ENCODE data around the gene LSM14A.

LSM14A gene

DNA sequence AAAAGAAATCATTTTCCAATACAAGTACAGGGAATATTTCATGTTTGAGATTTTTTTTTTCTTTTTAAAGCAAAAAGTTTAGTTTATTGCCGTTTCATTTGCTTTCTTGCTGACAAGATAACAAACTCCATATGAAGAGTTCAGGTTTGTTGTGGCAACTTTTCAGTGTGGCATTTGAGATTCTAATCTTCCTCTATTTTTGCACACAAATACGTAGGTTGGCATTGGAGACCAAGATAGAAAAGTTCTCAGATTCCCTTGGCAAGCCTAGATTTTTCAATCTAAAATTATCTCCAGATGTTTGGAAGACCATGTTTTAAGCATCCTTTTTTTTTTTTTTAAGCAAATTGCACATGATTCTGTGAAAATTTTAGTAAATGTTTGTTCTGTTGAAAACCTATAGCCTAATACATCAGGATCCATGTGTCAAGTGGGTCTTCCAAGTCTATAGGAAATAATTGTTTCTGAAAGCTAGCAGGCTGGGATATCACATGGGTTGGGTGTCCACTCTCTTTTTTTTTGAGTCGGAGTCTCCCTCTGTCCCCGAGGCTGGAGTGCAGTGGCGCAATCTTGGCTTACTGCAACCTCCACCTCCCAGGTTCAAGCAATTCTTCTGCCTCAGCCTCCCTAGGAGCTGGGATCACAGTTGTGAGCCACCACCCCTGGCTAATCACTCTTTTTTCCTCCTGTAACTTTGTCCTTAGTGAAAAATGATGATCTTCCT, 84.7 kb downstream of the LSM14A start:
- no peak for DNase-seq (ENCODE audit: low spot score)

GRCh38 chr19:34257559-34257924, 85.2 kb downstream of the LSM14A start:
- DNase-seq (ENCODE audit: low spot score) = no peak

DNA sequence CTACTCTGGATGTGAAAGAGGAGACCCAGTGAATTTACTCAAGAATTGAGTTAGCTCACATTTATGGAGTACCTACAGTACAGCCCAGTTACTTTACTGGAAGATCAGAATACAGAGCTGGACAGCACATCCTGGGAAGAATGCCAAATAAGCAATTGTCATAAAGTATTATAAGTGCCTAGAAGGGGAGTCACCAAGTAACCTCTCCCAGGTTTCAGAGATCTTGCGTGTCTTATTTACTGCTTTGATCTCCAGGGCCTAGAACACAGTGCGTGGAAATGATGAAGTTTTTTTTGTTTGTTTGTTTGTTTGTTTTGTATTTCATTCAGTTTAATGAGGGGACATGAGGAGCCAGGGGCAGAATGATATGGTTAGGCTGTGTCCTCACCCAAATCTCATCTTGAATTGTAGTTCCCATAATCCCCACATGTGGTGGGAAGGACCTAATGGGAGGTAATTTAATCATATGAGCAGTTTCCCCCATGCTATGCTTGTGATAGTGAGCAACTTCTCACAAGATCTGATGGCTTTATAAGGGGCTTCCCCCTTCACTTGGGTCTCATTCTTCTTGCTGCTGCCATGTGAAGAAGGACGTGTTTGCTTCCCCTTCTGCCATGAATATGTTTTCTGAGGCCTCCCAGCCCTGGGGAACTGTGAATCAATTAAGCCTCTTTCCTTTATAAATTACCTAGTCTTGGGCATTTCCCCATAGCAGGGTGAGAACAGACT, 87.2 kb downstream of the LSM14A start:
- no peak for DNase-seq (ENCODE audit: low spot score)

DNA sequence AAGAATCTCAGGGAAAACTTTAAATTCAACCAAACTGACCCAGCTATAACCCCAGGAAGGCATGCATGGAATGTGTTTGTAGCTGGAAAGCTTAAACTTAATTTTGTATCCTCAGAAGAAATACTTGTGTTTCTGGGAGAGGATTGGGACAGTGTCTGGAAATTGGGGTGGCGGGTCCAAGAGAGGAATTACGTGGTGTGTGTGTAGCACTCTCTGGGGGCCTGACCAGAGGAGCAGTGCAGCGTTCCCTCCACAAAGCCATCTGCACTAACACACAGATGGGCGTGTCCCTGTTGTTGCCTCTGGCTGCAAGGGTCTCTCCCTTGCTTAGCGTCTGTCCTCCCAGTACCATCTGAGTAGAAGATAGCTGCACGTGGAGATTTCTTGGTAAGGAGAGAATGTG, 88.5 kb downstream of the LSM14A start:
- no peak for DNase-seq (ENCODE audit: low spot score)

DNA sequence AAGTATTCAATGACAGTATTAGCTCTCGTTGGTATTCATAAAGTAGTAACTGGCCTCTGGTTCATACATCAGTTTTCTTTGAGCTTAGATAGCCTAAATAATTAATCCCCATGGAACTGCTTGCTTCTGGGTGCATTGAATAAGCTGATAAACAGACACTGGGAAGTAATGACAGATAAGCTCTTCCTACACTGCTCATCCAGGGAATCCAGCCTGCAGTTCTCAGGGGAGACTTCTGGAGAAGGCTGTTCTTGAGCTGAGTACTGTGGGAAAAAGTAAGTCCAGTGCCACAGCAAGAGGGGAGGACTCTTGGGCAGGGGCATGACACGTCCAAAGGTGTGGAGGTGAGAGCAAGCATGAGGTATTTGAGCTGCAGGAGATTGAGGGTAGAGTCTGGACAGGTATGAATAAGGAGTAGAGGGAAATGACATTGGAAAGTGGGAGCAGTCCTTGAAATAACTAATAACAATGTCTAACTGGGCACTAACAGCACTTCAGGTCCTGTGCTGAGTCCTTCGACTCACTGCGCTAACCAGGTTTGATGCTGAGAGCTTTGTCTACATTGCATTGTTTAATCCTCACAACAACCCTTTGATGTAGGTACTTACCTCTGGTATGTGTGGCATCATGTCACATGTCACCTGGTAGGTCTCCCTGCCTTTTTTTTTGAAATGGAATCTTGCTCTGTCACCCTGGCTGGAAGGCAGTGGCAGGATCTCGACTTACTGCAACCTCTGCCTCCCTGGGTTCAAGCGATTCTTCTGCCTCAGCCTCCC, 89.2 kb downstream of the LSM14A start:
- no peak for DNase-seq (ENCODE audit: low spot score)

DNA sequence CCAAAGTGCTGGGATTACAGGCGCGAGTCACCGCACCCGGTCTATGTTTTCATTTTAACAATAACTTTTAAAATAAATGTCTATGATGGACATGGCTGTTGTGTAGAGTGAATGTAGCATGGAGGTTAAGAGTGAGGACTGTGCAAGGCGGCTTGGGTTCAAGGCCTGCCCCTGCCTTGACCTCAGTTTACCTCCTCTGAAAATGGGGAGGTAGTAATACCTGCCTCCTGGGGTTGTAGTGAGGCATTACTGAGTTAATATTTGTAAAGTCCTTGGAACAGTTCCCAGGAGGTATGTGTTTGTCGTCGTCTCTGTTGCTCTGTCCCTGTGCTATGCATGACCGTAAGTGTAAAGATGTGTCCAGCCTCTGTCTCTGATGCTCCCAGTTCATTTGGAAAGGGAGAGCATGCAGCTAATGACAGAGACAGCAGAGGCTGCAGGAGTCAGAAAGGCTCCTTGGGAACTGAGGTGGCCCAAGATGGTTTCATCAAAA, 91.5 kb downstream of the LSM14A start:
- DNase-seq (ENCODE audit: low spot score) = no peak

- DNase-seq (ENCODE audit: low spot score) = no peak
Observed at GRCh38 chr19:34265221-34265650, 92.9 kb downstream of the LSM14A start.

GRCh38 chr19:34269081-34269480, 96.8 kb downstream of the LSM14A start:
- no peak for DNase-seq (ENCODE audit: low spot score)

DNA sequence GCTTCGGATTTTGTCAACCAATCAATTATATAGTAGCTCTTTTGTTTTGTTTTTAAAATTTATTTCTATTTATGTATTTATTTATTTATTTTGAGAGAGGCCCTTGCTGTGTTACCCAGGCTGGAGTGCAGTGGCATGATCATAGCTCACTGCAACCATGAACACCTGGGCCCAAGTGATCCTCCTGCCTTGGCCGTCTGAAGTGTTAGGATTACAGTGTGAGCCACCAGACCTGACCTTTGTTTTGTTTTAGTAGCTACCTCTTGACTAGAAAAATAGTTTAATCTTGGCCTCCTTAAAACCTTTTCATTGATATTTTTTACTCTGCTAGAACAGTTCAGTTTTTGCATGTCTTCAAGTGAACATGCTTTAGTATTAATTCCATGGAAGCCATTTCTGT, 97.2 kb downstream of the LSM14A start:
- peak; percentile 22 for DNase-seq (ENCODE audit: low spot score)

DNA sequence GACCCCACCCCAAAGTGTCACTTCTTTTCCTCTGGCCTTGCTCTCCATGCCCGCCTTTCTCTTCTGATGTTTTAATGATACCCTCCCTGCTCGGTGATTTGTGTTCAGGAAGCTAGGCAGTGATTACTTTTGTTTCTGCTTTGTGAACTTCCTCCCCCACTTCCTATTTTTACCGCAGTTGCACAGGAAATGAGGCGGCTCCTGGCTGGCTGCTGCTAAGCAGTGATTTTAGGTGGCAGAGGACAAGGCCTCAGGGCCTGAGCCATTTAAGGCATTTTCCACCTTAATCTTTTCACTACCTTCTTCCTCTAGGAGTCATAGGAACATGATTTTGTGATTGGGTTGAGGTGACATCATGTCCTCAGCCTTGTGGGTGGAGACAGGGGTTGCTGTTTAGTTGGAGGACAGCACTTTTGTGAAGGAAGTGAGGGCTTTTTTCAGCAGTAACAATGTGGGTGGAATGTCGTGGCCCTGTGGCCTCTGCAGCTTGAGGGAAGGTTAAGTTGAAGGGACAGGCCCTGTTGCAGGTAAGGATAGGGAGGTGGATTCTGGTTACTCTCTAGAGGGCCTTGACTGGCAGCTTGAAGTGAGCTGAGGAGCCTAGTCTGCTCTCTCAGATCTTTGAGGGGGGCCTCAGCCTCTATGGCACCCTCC, 97.8 kb downstream of the LSM14A start:
- DNase-seq (ENCODE audit: low spot score) = peak; percentile 81

DNA sequence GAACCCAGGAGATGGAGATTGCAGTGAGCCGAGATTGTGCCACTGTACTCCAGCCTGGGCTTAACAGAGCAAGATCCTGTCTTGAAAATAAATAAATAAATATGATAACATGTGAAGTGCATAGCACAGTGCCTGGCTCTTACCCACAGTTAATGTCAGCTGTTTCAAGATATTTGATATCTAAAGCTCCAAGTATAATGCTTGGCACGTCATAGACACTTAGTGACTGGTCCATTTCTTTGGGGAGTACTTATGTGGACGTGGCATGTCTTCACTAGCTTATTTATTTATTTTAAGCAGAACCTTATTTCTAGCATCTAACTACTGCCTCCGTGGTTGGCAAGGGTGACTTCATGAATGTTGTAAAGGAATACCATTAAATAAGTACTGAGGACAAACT, 100.8 kb downstream of the LSM14A start:
- DNase-seq (ENCODE audit: low spot score) = no peak

DNA sequence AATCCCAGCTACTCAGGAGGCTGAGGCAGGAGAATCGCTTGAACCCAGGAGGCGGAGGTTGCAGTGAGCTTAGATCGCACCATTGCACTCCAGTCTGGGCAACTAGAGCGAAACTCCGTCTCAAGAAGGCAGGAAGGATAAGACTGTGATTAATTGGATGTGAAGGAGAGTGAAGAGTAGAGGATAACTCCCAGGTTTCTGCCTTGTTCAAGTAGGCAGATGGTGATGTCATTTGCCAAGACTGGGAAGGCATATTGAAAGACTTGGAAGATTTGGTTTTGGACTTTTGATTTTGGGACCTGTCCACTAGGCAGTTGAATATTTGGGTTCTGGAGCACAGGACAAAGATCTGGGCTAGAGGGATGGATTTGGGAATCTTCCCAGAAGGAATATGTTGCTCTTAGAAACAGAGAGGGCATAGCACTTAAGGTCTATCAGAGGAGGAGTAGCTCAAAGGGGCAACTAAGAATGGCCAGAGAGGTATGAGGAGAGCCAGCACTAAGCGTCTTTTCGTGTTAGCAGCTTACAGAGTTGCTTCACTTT, 102.1 kb downstream of the LSM14A start:
- DNase-seq (ENCODE audit: low spot score) = no peak

- no peak for DNase-seq (ENCODE audit: low spot score)
Observed at GRCh38 chr19:34274827-34275625, 102.7 kb downstream of the LSM14A start.

GRCh38 chr19:34275705-34276104, 103.4 kb downstream of the LSM14A start:
- DNase-seq (ENCODE audit: low spot score) = no peak

DNA sequence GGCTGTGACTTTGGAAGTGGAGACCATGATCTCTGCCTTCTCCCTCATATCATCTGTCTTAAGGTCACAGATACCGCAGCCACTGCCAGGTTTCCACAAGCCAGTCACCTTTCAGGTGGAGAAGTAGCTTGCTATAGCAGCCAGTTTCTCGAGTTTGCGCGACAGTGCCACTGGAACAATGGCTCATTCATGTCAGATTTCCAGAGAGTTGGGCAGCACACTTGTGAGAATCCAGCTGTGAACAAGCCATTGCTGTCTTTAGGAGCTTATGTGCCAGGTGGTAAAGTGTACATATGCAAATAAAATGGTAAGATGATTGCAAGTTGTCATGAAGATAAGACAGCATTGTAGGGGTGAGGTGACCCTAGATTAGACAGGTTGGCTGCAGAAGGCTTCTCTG, 104.3 kb downstream of the LSM14A start:
- DNase-seq (ENCODE audit: low spot score) = peak; percentile 28

- DNase-seq (ENCODE audit: low spot score) = no peak
Observed at GRCh38 chr19:34277244-34277643, 104.9 kb downstream of the LSM14A start.

DNA sequence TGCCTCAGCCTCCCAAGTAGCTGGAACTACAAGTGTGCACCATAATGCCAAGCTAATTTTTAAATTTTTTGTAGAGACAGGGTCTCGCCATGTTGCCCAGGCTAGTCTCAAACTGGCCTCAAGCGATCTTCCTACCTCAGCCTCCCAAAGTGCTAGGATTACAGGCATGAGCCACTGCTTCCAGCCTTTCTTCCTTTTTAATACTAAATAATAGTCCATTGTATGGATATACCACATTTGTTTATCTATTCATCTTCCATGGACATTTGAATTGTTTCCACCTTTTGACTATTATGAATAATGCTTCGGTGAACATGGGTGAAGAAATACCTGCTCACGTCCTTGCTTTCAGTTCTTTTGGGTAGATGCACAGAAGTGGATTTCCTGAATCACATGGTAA, 106.5 kb downstream of the LSM14A start:
- no peak for DNase-seq (ENCODE audit: low spot score)

All from NAMALWA (cell line).